Measurements from ENCODE around the gene PLEKHA1. TPM values are rescaled to one million over a fixed set of nuclear protein-coding genes. Genes with fewer than 3 reads are reported as not detected.

The PLEKHA1 gene
- polyA plus RNA-seq, 3 donors = 5.5 to 14.9 (median 12.3) TPM

DNA sequence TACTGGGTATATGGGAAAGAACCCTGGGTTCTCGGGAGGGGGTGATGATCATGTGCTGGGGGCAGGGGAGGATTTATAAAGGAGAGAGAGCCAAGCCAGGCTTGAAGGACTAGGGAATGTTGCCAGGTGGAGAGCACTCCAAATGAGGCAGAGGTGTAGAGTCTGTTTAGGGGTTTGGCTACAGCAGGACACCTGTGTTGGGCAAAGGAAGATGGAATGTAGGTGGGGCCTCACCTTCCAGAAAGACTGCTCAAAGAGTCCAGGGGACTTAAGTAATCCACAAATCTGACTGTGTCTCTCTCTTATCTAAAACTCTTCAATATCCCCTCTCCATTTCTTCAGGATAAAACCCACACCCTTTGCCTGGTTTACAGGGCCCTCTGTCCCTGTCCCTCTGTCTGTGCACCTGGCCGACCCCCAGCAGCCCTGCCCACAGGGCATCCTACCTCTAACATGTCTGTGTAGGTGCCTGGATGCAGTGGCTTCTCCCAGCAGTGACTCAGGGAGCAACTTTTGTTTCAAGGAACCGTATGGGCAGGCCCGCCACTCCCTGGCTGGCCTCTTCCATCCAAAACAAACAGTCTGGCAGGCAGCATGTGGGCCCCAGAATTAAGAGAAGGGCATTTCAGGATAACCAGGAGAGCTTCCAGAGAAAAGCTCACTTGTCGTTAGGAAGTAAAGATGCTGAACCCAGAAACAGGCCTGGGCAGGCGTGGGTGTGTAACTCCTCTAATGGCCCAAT is 10.6 kb upstream of the PLEKHA1 start:
- peaks cover 0 to 10% (median 2%) of the 10 kb centered on the region in 7 donors for H3K9me3 Mint-ChIP-seq
- H3K4me3 Mint-ChIP-seq = no peak overlapping the region
- Histone ChIP-seq H3K4me1 (ENCODE audit: control insufficient read depth in 1 of 2, insufficient read depth in 2 of 2, low read length in 2 of 2) (no peaks in the 10 kb centered on the region), H3K27ac (ENCODE audit: low read depth in 1 of 2, low read length in 2 of 2) (no peak overlapping the region), H3K36me3 (replicated peaks in 1 of 2; ENCODE audit: control insufficient read depth in 1 of 2, insufficient read depth in 2 of 2, low read length in 2 of 2) (no peaks in the 10 kb centered on the region), H3K4me3 (replicated peaks in 1 of 3; ENCODE audit: low read depth in 2 of 3, low read length in 3 of 3) (no peak overlapping the region), H3K9ac (ENCODE audit: insufficient read depth, low read length, poor library complexity, severe bottlenecking) (no peak overlapping the region), H3K79me2 (ENCODE audit: insufficient read depth, low read length) (no peaks in the 10 kb centered on the region), H3K27me3 (ENCODE audit: control insufficient read depth in 2 of 2, insufficient read depth in 2 of 2, low read length in 2 of 2) (no peaks in the 10 kb centered on the region), H2AFZ (ENCODE audit: insufficient read depth, low read depth, low read length, poor library complexity, severe bottlenecking) (no peak overlapping the region), H4K20me1 (ENCODE audit: insufficient read depth, low read length) (no peaks in the 10 kb centered on the region), H3K4me2 (replicated peaks; ENCODE audit: extremely low read depth, low read length, poor library complexity, severe bottlenecking) (no peak overlapping the region), H3K9me3 (replicated peaks in 1 of 2; ENCODE audit: control insufficient read depth in 1 of 2, insufficient read depth in 1 of 2, low read length in 2 of 2) (no peaks in the 10 kb centered on the region)
- no peak for DNase-seq
- TF ChIP-seq CTCF (IDR thresholded peaks at IDR 0.05) = no peak
- H3K27ac Mint-ChIP-seq = no peak overlapping the region
- H3K4me1 Mint-ChIP-seq = no peaks in the 10 kb centered on the region
- intact Hi-C loops (cut with micrococcal nuclease) = no loop called here
- WGBS (ENCODE audit: insufficient coverage) = 96% methylated on average over 3 of the region's 6 CpGs
- peaks cover 17 to 22% (median 21%) of the 10 kb centered on the region in 3 donors for H3K27me3 Mint-ChIP-seq (ENCODE audit: low read depth in 3 of 3)
- H3K36me3 Mint-ChIP-seq = no peaks in the 10 kb centered on the region

DNA sequence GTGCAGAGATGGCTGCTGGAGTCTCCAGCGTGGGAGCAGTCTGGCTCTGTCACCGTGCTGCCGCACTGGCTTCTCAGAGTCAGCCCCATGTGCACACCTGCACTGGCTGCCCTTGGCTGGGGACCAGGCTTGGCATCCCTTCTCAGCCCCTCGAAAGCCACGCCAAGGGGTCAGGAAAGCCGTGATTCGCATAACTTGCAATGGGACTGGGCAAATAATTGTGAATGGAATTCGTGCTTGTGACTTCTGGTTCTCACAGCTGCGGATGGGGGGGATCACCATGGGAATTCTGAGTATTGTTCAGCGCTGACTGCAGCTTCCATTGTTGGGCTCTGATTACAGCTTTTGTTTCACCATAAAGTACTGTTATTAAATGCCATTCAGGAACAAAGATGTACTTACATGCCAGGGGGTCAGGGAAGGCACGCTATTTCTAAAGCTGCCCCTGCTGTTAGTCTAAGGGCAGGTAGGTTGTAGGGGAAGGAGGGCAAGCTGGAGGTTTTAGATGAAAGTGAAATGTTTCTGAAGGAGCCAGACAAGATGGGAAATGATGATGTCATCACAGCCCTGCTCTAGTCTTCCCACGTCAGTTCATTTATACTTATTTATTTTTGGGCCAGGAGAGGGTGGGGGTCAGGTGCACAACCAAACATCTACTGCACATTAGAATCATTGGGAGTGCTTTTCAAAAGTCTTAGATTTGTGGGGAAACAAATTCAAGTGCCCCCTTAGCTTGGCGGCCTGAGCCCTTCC is 5.8 kb upstream of the PLEKHA1 start:
- Mint-ChIP-seq H3K27me3 (ENCODE audit: low read depth in 3 of 3) (peaks cover 40 to 54% (median 50%) of the 10 kb centered on the region in 3 donors), H3K9me3 (peaks cover 0 to 5% (median 2%) of the 10 kb centered on the region in 7 donors), H3K36me3 (no peaks in the 10 kb centered on the region), H3K4me1 (peaks cover 2% of the 10 kb centered on the region), H3K27ac (no peak overlapping the region), H3K4me3 (no peak overlapping the region)
- H2AFZ ChIP-seq (ENCODE audit: insufficient read depth, low read depth, low read length, poor library complexity, severe bottlenecking) = no peak overlapping the region
- no peaks in the 10 kb centered on the region for H3K9me3 ChIP-seq (replicated peaks in 1 of 2; ENCODE audit: control insufficient read depth in 1 of 2, insufficient read depth in 1 of 2, low read length in 2 of 2)
- no peak overlapping the region for H3K27ac ChIP-seq (ENCODE audit: low read depth in 1 of 2, low read length in 2 of 2)
- H3K9ac ChIP-seq (ENCODE audit: insufficient read depth, low read length, poor library complexity, severe bottlenecking) = no peak overlapping the region
- no peak for TF ChIP-seq CTCF (IDR thresholded peaks at IDR 0.05)
- H3K4me3 ChIP-seq (replicated peaks in 1 of 3; ENCODE audit: low read depth in 2 of 3, low read length in 3 of 3) = no peak overlapping the region
- H3K27me3 ChIP-seq (ENCODE audit: control insufficient read depth in 2 of 2, insufficient read depth in 2 of 2, low read length in 2 of 2) = peaks cover 13 to 35% of the 10 kb centered on the region in 2 donors
- intact Hi-C loops (cut with micrococcal nuclease) = no loop called here
- no peaks in the 10 kb centered on the region for H3K36me3 ChIP-seq (replicated peaks in 1 of 2; ENCODE audit: control insufficient read depth in 1 of 2, insufficient read depth in 2 of 2, low read length in 2 of 2)
- H4K20me1 ChIP-seq (ENCODE audit: insufficient read depth, low read length) = no peaks in the 10 kb centered on the region
- 85% methylated on average over 9 of the region's 13 CpGs for WGBS (ENCODE audit: insufficient coverage)
- no peak for DNase-seq
- H3K79me2 ChIP-seq (ENCODE audit: insufficient read depth, low read length) = no peaks in the 10 kb centered on the region
- H3K4me1 ChIP-seq (ENCODE audit: control insufficient read depth in 1 of 2, insufficient read depth in 2 of 2, low read length in 2 of 2) = peaks cover under 1% of the 10 kb centered on the region in 2 donors
- no peak overlapping the region for H3K4me2 ChIP-seq (replicated peaks; ENCODE audit: extremely low read depth, low read length, poor library complexity, severe bottlenecking)
